ENCODE measurements around the gene HEY2.
A peak's percentile ranks its signal among the peaks of the same experiment; 100 is the strongest.
"Not testable (repeated sequence)": the region's sequence is repeated elsewhere in the genome, so short reads cannot be mapped to it uniquely, and the experiment has no call there.

HEY2 gene

DNA sequence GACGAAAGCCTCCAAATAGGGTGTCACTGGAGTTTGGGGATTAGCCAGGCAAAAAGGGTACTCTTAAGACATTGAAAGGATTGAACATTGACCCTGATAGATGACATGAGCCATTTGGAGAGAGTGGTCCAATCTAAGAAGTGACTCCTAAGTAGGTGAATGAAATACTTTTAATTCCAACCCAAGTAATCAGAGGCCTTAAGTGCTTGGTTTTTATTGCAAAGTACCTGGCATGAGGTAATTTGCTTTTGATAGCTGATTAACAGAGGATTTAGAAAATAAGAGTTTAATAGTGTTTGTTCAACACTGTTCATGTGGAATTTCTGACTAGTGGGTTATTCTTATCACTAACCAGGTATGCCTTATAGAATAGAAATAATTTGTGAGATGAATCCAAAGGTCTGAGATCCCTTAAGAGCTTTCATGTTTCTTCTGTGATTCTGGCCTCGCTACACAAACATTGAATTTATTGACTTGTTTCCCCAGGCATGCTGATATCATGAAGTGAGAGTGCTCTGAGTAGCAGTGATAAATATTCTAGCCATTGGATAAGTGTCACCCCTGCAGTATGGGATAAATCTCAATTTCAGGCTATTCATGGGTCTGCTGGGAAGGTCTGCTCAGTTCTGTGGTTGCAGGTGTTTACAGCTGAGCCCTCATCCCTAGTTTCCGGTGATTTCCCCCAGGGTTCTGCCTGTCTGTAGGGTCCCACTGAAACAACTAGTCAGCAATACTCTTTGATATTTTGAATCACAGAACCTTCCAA lies 47.9 kb downstream of the HEY2 start:
- no peak for DNase-seq

DNA sequence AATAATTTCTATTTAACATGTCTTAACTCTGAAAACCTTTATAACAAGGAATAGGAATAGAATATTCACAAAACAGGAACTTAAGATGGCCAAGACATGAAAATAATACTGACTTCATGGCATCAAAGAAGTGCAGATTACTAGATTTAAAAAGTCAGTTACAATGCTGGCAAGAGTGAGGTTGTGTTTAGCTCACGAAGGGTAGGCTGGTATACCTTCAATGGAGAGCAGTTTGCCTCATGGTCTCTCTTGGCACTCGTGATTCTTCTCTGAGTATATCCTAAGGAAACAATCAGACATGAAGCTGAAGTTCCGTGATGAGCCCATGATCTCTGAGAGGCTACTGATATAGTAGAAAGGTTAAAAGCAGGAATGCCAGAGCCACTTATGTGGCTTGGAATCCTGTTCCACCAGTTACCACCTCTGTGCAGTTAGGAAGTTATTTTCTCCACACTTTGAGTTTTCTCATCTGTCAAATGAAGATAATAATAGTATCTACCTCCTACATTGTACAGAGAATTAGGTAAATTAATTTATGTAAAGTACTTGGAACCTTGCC lies 48.5 kb downstream of the HEY2 start:
- no peak for DNase-seq

DNA sequence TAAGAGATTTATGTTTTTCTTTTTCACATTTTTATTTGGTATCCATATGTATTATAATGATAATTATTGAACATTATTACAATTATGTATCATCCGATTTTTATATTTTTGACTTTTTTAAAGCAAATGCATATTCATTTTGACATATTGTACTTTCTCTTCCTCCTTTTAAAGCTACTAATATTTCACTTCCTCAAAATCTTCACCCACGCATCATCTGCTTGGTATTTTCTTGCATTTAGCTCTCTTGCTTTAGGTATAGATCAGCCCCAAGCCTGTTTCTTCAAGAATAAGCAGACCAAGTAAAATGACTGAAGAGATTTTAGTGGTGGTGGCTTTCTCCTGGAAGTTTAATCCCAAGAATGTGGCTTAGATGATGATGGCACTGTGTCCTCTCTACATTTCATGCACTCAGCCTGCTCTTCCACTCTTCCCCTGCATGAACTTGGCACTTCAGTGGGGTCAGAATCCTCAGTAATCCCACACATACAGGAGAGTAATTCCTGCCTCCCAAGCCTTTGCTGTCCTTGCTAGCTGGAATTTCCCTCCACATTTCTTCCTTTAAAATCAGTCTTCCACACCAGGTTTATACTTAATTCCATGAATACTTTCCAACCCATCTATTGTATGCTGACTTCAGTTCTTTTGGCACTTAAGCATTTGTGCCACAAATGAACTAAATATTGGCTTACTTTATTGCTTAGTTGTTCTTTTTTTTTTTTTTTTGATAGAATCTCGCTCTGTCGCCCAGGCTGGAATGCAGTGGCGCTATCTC lies 49.5 kb downstream of the HEY2 start:
- peak; percentile 71 to 86 for DNase-seq

DNA sequence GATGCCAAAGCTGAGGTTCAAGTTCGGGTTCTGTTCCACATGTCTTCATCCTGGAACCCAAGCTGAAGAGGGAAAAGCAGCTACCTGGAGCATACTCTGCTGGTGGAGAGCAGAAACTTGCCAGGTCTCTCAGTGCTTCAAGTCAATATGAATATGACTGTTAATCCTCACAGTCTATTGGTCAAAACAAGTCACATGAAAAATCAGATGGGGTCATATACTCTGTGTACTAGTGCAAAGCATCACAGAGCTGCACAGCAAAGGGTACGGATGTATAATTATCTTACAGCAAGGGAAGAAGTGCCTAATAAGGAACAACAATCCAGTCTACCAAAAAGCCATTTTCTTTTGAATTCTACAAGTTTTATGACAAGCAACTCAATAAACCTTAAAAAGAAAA lies 53.0 kb downstream of the HEY2 start:
- no peak for DNase-seq

DNA sequence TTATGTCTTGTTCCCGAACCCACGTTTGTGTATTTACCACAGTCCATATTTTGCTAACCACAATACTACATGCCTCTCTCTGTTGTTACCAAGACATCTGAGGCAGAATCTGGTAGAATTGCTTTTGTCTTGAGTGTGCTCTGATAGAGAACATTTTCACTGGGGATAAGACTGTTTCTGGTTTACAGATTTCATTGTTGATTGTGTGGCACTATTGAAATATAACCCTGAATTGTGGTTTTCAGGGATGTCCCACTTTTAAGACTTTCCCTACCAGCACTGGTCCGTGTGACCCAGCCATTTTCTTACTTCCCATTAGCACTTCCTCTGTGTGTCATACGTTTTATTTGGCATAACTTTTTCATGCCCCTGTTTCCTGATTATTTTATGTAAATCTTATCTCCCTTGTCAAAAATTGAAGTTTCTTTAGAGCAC lies 53.5 kb downstream of the HEY2 start:
- peak; percentile 59 to 60 for DNase-seq

DNA sequence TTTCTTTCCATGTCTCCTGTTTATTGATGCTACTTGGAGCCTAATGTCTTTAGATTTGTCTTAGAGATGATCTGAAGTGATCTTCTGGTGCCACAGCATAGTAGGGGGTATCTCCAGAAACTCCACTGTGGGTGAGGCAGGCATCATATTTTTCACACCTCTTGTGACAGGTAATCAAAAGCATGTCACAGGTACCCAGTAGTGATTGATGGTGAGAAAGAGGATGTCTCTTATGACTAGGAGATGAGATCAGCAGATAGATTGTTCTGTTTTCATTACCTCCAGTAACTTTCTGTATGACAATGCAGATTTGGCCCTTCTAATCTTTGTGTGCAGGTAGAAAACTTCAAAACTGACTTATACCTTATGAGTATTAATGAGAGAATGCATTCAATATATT lies 54.8 kb downstream of the HEY2 start:
- no peak for DNase-seq

DNA sequence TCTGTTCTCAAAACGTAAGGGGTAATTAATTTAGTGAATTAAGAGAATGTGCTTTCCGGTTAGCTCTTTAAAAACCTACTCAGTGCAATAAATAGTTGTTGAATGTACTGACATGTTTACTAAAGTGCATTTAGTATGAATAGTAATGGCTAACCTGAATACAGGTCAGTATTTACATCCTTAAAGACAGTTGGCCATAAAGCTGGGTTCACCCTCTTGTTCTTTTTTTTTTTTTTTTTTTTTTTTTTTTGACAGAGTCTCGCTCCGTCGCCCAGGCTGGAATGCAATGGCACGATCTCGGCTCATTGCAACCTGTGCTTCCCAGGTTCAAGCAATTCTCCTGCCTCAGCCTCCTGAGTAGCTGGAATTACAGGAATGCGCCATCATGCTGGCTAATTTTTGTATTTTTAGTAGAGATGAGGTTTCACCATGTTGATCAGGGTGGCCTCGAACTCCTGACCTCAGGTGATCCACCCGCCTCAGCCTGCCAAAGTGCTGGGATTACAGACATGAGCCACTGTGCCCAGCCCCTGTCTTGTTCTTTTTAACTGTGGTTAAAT lies 55.5 kb downstream of the HEY2 start:
- not testable (repeated sequence) for DNase-seq

DNA sequence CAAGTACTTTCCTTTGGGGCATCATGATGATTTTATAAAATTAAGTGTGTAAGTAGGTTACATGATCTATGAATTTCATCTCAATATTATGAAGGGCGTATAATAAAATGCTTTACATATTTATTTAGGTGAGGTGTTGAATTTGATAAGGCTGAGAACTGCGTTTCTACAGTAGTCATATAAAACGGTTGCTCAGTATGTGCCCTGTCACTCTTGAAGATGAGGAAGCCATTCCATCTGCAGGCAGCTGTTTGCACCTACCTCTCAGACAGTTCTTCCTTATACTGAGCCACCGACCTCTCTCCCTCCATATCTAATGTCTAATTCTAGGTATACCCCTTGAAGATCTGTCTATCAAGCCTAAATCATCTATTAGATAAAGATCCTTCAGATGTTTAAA lies 57.4 kb downstream of the HEY2 start:
- DNase-seq: no peak

DNA sequence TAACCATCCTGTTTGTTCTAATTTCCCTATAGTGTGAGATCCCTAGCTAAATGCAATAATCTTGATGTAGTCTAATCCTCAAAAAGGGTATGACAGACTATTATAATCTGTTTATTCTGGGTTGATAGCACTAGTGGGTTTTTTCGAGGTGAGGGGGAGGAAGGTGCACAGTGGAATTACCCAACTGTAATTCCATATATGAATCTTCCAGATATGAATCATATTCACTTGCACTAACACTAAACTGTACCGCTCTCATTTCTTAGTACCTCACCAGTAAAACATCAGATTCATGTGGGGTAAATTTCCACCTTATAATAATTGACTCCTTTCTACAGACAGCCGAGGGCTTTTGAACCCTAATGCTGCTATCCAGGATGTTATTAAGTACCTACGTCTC lies 57.9 kb downstream of the HEY2 start:
- DNase-seq: no peak

DNA sequence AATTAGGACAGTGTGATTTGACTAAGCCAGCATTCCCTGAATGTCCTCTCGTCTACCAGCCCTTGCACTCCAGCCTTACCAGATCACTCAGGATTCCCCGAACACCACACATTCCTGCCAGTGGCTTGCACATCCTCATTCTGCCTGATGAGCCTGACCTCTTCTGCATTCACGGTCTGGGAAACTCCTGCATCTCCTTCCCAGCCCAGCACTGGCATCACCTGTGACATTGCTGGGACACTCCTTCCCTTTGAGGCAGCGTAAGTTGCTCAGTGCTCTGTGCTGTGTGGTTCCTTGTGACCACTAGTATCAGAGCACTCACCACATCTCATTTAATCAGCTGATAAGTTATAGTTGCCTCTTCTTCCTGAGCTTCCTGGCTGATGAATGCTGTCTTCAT lies 58.6 kb downstream of the HEY2 start:
- DNase-seq: no peak

DNA sequence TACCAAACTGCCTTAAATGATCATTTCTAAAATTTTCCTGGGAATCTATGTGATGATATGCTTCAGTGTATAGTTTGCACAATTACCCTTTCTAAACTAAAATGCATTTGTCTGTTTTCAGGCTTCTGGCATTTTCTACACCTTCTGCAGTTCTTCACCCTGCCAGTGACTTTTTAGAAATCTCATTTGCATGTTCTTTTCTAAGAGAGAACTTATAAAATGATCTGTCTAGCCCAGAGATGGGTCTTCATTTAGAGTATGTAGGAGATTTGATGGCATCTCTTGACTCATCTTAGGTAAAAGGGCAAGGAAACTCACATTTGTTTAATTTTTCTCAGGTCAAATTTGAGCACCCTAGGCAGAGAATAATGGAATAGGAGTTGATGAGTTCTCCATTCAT lies 59.2 kb downstream of the HEY2 start:
- DNase-seq: no peak

DNA sequence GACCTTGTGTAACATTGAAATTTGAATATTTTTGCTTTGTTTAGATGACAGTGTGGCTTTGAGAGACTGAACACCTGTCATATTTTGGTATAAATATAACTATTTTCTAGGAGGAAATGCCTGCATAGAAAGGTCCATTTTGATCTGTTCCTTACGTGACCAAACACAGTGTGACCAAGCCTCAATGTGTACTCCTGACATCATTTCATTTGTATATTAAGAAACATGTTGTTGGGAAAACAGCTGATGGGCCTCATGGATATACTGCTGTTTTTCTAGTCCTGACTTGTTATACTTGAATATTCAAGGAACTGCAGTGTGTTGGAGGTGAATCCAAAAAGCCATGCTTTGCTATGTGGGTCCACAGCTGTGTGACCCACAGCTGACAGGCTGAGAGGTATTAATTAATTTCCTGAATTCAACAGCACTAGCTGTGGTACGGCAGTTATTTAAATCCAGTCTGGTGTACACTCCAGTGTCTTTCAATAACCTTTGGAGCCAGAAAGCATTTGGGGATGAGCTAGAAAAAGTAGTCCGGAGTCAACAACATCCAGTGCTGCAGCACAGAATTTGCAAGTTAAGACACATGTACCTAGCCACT lies 60.2 kb downstream of the HEY2 start:
- DNase-seq: no peak

DNA sequence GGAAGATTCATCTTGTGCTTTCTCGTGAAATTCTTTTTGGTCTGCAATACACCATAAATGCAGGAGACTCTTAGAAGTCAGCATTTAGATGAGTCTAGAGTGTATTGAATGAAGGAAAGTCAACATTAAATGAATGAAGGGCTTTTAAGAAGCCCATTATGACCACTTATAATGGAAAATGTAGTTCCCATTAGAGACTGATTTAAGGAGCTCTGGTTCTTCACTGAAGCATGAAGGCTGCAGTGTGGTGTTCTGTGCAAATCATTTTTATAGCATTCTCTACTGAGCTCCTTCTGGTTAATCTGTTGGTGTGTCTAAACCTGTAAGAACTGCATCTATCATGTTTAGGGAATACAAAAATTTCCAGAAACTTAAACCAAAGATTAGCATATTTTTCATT lies 61.0 kb downstream of the HEY2 start:
- no peak for DNase-seq
